ENCODE measurements around the gene GDF9.

- TF ChIP-seq ZNF317 (CRISPR knock-in tag; IDR thresholded peaks at IDR 0.05; ENCODE audit: borderline replicate concordance, low read depth) (no peak), CREM (CRISPR knock-in tag; IDR thresholded peaks at IDR 0.05) (no peak), FOXJ3 (CRISPR knock-in tag; IDR thresholded peaks at IDR 0.05; ENCODE audit: borderline replicate concordance) (no peak), CTCF (IDR thresholded peaks at IDR 0.05) (no peak), ESRRA (CRISPR knock-in tag; IDR thresholded peaks at IDR 0.05; ENCODE audit: borderline replicate concordance) (no peak), CBFB (CRISPR knock-in tag; IDR thresholded peaks at IDR 0.05; ENCODE audit: low read depth) (no peak), TEAD4 (CRISPR knock-in tag; IDR thresholded peaks at IDR 0.05) (no peak), NFE2L1 (CRISPR knock-in tag; IDR thresholded peaks at IDR 0.05) (no peak), MLX (CRISPR knock-in tag; IDR thresholded peaks at IDR 0.05) (no peak), STAT6 (CRISPR knock-in tag; conservative IDR thresholded peaks at IDR 0.05; ENCODE audit: low read depth) (no peak)
Measured at GRCh38 chr5:132824426-132824825, 41.8 kb downstream of the GDF9 start.
